ENCODE results near the gene GASK1A. TPM values are rescaled to one million over a fixed set of nuclear protein-coding genes. Genes with fewer than 3 reads are reported as not detected.

Gene GASK1A
- total and polyA plus RNA-seq, 2 of the 8 experiments (the other 6 are each of a cell fraction or from before 2014, with no cell fraction given) = 4.7 to 7.9 TPM

- H2BK5ac ChIP-seq (ENCODE audit: low read depth, low read length) = no peak overlapping the region
- TF ChIP-seq CREB1 (IDR thresholded peaks at IDR 0.05) (no peak), MAFK (IDR thresholded peaks at IDR 0.05; ENCODE audit: low read depth, low read length) (no peak), RNF2 (IDR thresholded peaks at IDR 0.05; ENCODE audit: borderline replicate concordance, low read depth, low read length, missing control alignments, poor library complexity, severe bottlenecking) (no peak), CBX8 (IDR thresholded peaks at IDR 0.05; ENCODE audit: borderline replicate concordance, low read depth, low read length) (no peak), TAF7 (optimal IDR thresholded peaks at IDR 0.05; ENCODE audit: borderline replicate concordance, low read depth, low read length) (no peak), RXRA (IDR thresholded peaks at IDR 0.05; ENCODE audit: insufficient read depth, low read depth, low read length) (no peak)
- no peaks in the 10 kb centered on the region for H3K4me1 ChIP-seq (replicated peaks in 1 of 4; ENCODE audit: control insufficient read depth in 3 of 4, insufficient read depth in 4 of 4, low read length in 3 of 4)
- no peak overlapping the region for H2BK120ac ChIP-seq (replicated peaks; ENCODE audit: low read depth, low read length)
- FAIRE-seq = no peak
- DNase-seq (ENCODE audit: low read depth in 1 of 2, low spot score in 2 of 2) = peak in 1 of 2 experiments; percentile 22
- no peaks in the 10 kb centered on the region for H4K20me1 ChIP-seq (replicated peaks in 1 of 2; ENCODE audit: control insufficient read depth in 1 of 2, insufficient read depth in 2 of 2, low read length in 2 of 2)
- no peak overlapping the region for H3K23ac ChIP-seq (ENCODE audit: insufficient read length)
- no peak overlapping the region for H3K14ac ChIP-seq (ENCODE audit: insufficient read length)
- no peak overlapping the region for H2BK20ac ChIP-seq (ENCODE audit: low read length)
- H4K8ac ChIP-seq (ENCODE audit: extremely low read depth, insufficient read depth, low read length) = no peak overlapping the region
- H3K4me2 ChIP-seq (ENCODE audit: insufficient read depth in 1 of 2, low read depth in 2 of 2, low read length in 2 of 2) = no peak overlapping the region
- H3K79me1 ChIP-seq (ENCODE audit: low read depth, low read length) = no peaks in the 10 kb centered on the region; the same call in 1 of the 2 replicates
- no peak overlapping the region for H4K91ac ChIP-seq (replicated peaks; ENCODE audit: insufficient read length, low read length)
- peaks cover 0 to 20% (median 10%) of the 10 kb centered on the region in 4 experiments; a peak in 4 of 8 replicates for H3K36me3 ChIP-seq (ENCODE audit: control insufficient read depth in 2 of 4, insufficient read depth in 4 of 4, low read length in 3 of 4)
- no peak overlapping the region for H3K9ac ChIP-seq (replicated peaks in 1 of 4; ENCODE audit: extremely low read depth in 1 of 4, low read depth in 3 of 4, low read length in 3 of 4)
- no peaks in the 10 kb centered on the region for H3K79me2 ChIP-seq (ENCODE audit: control insufficient read depth in 1 of 2, insufficient read depth in 2 of 2, low read length in 2 of 2)
- H3K4ac ChIP-seq (replicated peaks; ENCODE audit: insufficient read length, low read depth, low read length) = no peak overlapping the region
- H3K9me3 ChIP-seq (ENCODE audit: insufficient read depth in 2 of 2, low read depth in 1 of 2, low read length in 1 of 2) = peaks cover 18 to 21% of the 10 kb centered on the region in 2 experiments
- H3K56ac ChIP-seq (replicated peaks; ENCODE audit: insufficient read length, low read depth, low read length) = no peak overlapping the region
- H2BK12ac ChIP-seq (ENCODE audit: low read depth, low read length) = no peak overlapping the region
- no peak overlapping the region for H4K5ac ChIP-seq (ENCODE audit: insufficient read length, low read depth, low read length)
- WGBS, 2 experiments (ENCODE audit: extremely low coverage in 1 of 2, insufficient coverage in 1 of 2, insufficient read length in 1 of 2, insufficient replicate concordance in 2 of 2, low coverage in 1 of 2, low lambda C conversion rate in 2 of 2, missing lambda C conversion rate in 1 of 2) = 91% methylated on average over 2 of the region's 2 CpGs; no CpG with 5 or more reads in 1 of the 2 experiments
- ChIA-PET POLR2A (ENCODE audit: partially characterized antibody) (no interaction called here), CTCF (ENCODE audit: partially characterized antibody) (interaction anchor here (0.6 to 3.4 kb wide), 3 partner anchors 11 to 518 kb away, joined by 3 to 17 read pairs (median 8); no protein-coding TSS in a partner anchor)
- H3K27me3 ChIP-seq (replicated peaks in 1 of 4; ENCODE audit: control insufficient read depth in 3 of 4, extremely low read depth in 1 of 4, insufficient read depth in 3 of 4, low read length in 3 of 4) = no peaks in the 10 kb centered on the region
- no peak overlapping the region for H3K27ac ChIP-seq (ENCODE audit: low read depth, low read length)
- H2AK5ac ChIP-seq (ENCODE audit: low read depth, low read length) = no peak overlapping the region
- H2AFZ ChIP-seq (ENCODE audit: low read length) = no peak overlapping the region
- H3K4me3 ChIP-seq (ENCODE audit: extremely low read depth in 1 of 4, insufficient read depth in 2 of 4, low read depth in 3 of 4, low read length in 4 of 4) = no peak overlapping the region
- H3K18ac ChIP-seq (ENCODE audit: extremely low read depth, low read length) = no peak overlapping the region
- H2BK15ac ChIP-seq (ENCODE audit: low read length) = no peak overlapping the region
- no peaks in the 10 kb centered on the region for H3K23me2 ChIP-seq (ENCODE audit: low read depth, low read length)
Measured at GRCh38 chr3:43082457-43082856, 103.3 kb downstream of the GASK1A start.
